Effector CD8-positive, alpha-beta T cell (primary cell): Measurements from ENCODE around the gene IP6K2.
"Not testable (repeated sequence)": the region's sequence is repeated elsewhere in the genome, so short reads cannot be mapped to it uniquely, and the experiment has no call there.

Source experiments
- DNase-seq: peaks from one replicate; lab custom pipeline; 2025; lab: John Stamatoyannopoulos, UW

Gene IP6K2

GRCh38 chr3:48733752-48734518 lies 16.9 kb upstream of the IP6K2 start:
- DNase-seq: not testable (repeated sequence)

GRCh38 chr3:48727511-48727910 lies 10.5 kb upstream of the IP6K2 start:
- DNase-seq: no peak

- not testable (repeated sequence) for DNase-seq
Measured at GRCh38 chr3:48725185-48725855, 8.3 kb upstream of the IP6K2 start.

- DNase-seq: no peak
Measured at GRCh38 chr3:48723725-48724124, 6.7 kb upstream of the IP6K2 start.

GRCh38 chr3:48723293-48723692 lies 6.3 kb upstream of the IP6K2 start:
- DNase-seq: not testable (repeated sequence)

GRCh38 chr3:48716508-48716981 lies 476 bp downstream of the IP6K2 start:
- DNase-seq: no peak

GRCh38 chr3:48715174-48715800 lies 1.7 kb downstream of the IP6K2 start:
- DNase-seq: no peak

- DNase-seq: no peak
Measured at GRCh38 chr3:48711727-48712126, 5.3 kb downstream of the IP6K2 start.

- no peak for DNase-seq
Measured at GRCh38 chr3:48709051-48709461, 8.0 kb downstream of the IP6K2 start.

GRCh38 chr3:48708481-48708889 lies 8.5 kb downstream of the IP6K2 start:
- DNase-seq: no peak

GRCh38 chr3:48707157-48707556 lies 9.9 kb downstream of the IP6K2 start:
- DNase-seq: no peak

- no peak for DNase-seq
Measured at GRCh38 chr3:48702320-48702920, 14.6 kb downstream of the IP6K2 start.

- DNase-seq: no peak
Measured at GRCh38 chr3:48700731-48701405, 16.2 kb downstream of the IP6K2 start.

GRCh38 chr3:48698891-48699290 lies 18.1 kb downstream of the IP6K2 start:
- no peak for DNase-seq

GRCh38 chr3:48697952-48698351 lies 19.1 kb downstream of the IP6K2 start:
- no peak for DNase-seq

- no peak for DNase-seq
Measured at GRCh38 chr3:48696601-48697000, 20.4 kb downstream of the IP6K2 start.

- DNase-seq: no peak
Measured at GRCh38 chr3:48696156-48696555, 20.9 kb downstream of the IP6K2 start.

GRCh38 chr3:48695393-48695753 lies 21.6 kb downstream of the IP6K2 start:
- DNase-seq: no peak

- DNase-seq: no peak
Measured at GRCh38 chr3:48694610-48695392, 22.2 kb downstream of the IP6K2 start.

GRCh38 chr3:48693826-48694225 lies 23.2 kb downstream of the IP6K2 start:
- DNase-seq: no peak

GRCh38 chr3:48692551-48692950 lies 24.5 kb downstream of the IP6K2 start:
- no peak for DNase-seq
